ENCODE measurements around the gene CSTF1. TPM values are rescaled to one million over a fixed set of nuclear protein-coding genes. Genes with fewer than 3 reads are reported as not detected.

The CSTF1 gene
- polyA plus RNA-seq (2013, experiment 1 of 2), result 28.7 TPM
- 29.5 TPM for polyA plus RNA-seq (2013, experiment 2 of 2)

DNA sequence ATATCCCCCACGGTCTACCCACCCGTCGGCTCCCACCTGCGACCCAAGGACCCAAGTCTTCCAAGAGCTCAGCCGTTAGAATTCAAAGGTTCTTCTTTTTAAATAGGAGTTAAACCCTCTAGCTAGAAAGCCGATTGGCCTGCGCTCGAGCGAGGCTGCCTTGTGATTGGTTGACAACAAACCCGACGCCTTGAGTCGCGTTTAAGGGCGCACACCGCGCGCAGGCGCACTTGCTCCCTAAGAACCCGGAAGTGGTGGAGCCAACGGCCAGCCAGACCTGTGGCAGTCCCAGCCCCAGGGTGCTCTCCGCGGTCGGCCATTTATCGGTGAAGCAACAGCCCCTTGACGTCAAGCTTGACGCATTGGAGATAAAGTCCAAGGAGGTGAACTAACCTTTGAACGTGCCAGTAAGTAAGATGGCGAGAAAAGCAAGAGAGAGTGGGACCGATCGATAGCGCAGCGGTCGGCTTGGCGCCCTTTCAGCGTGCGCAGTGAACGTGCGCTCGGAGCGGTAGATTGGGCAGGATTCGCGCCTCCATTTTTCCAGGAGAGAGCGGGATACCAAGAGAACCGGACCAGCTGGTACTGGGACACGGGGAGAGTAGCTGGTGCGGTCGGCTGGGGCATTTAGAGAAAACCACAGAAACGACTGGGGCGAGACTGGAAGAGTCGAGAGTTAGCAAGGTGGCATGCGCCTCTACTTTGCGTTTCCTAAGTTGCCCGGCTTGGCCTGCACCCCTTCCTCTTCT, at the start of gene CSTF1, which contains the start of gene AURKA:
Gene CSTF1 (plus strand): TSS at position 514 of the 749 bp plus-strand sequence. CDS start 2,908 bp downstream, outside the sequence.
Gene AURKA (minus strand): TSS at position 84 of the 749 bp plus-strand sequence. CDS start 4,018 bp downstream, outside the sequence.
- no peaks in the 10 kb centered on the region for H3K27me3 ChIP-seq (ENCODE audit: control insufficient read depth in 3 of 3, insufficient read depth in 3 of 3, low read depth in 1 of 3, low read length in 3 of 3)

DNA sequence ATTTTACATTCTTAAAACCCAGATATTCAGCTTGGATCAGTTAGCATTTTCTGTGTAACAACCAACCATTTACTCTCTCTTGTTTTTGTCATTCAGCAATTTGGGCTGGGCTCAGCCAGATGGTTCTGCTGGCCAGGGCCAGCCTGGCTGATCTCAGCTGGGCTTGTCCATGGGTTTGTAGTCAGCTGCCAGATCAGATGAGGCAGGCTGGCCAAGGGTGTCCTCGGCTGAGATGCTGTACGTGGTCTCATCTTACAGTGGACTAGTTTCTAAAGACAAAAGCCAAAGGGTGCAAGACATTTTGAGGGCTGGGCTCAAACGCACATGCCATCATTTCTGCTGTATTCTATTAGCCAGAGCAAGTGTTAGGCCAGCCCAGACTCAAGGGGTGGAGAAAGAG, 49.7 kb upstream of the CSTF1 start:
- H3K36me3 ChIP-seq (replicated peaks in 1 of 2; ENCODE audit: control insufficient read depth in 2 of 2, insufficient read depth in 2 of 2, low read length in 2 of 2), result no peaks in the 10 kb centered on the region
- no peak overlapping the region for H3K4me3 ChIP-seq (ENCODE audit: low read length in 2 of 2)
- no peak overlapping the region for H2AFZ ChIP-seq (ENCODE audit: low read length)
- H2BK120ac ChIP-seq (ENCODE audit: low read depth, low read length), result no peak overlapping the region
- peaks cover 2 to 3% of the 10 kb centered on the region in 2 donors for H3K4me1 ChIP-seq (ENCODE audit: control insufficient read depth in 2 of 2, insufficient read depth in 1 of 2, low read depth in 1 of 2, low read length in 2 of 2)
- no peak overlapping the region for H4K91ac ChIP-seq (ENCODE audit: low read depth, low read length, poor library complexity)
- no peak overlapping the region for H3K23ac ChIP-seq (ENCODE audit: low read depth, low read length, poor library complexity)
- no peak overlapping the region for H4K8ac ChIP-seq (ENCODE audit: low read depth, low read length)
- H3K27me3 ChIP-seq (ENCODE audit: control insufficient read depth in 3 of 3, insufficient read depth in 3 of 3, low read depth in 1 of 3, low read length in 3 of 3), result peaks cover 0 to 50% (median 2%) of the 10 kb centered on the region in 3 experiments
- no peaks in the 10 kb centered on the region for H3K79me1 ChIP-seq (ENCODE audit: low read depth, low read length)
- no peak overlapping the region for H2AK5ac ChIP-seq (ENCODE audit: low read depth, low read length)
- no peak overlapping the region for H3K14ac ChIP-seq (ENCODE audit: low read length)
- no peak for DNase-seq (ENCODE audit: low spot score)
- H2BK15ac ChIP-seq (ENCODE audit: low read length), result no peak overlapping the region
- no peak overlapping the region for H3K9ac ChIP-seq (ENCODE audit: low read depth, low read length, poor library complexity)
- H3K4ac ChIP-seq (ENCODE audit: low read length), result no peak overlapping the region
- H2BK5ac ChIP-seq (ENCODE audit: low read length), result no peak overlapping the region
- H3K27ac ChIP-seq (replicated peaks; ENCODE audit: low read length), result no peak overlapping the region
- no CpG with 5 or more reads among the region's 3 CpGs for WGBS, 2 donors (ENCODE audit: extremely low coverage in 2 of 2, insufficient read length in 2 of 2, insufficient replicate concordance in 1 of 2)
- no peak overlapping the region for H3K18ac ChIP-seq (ENCODE audit: low read length)
- no peak overlapping the region for H2BK12ac ChIP-seq (ENCODE audit: low read length)
- H3K9me3 ChIP-seq (replicated peaks in 1 of 2; ENCODE audit: control insufficient read depth in 2 of 2, insufficient read depth in 1 of 2, low read depth in 1 of 2, low read length in 2 of 2), result peaks cover 0 to 2% of the 10 kb centered on the region in 2 donors
- H3K4me2 ChIP-seq (ENCODE audit: insufficient read depth, low read length, poor library complexity, severe bottlenecking), result no peak overlapping the region

More for the DNA sequence above, at the start of gene CSTF1, which contains the start of gene AURKA:
- peak within 1 kb of the TSS; percentile 94 for H3K18ac ChIP-seq (ENCODE audit: low read length)
- H3K9me3 ChIP-seq (replicated peaks in 1 of 2; ENCODE audit: control insufficient read depth in 2 of 2, insufficient read depth in 1 of 2, low read depth in 1 of 2, low read length in 2 of 2), result no peaks in the 10 kb centered on the region
- H2AK5ac ChIP-seq (ENCODE audit: low read depth, low read length), result no peak within 1 kb of the TSS
- H3K36me3 ChIP-seq (replicated peaks in 1 of 2; ENCODE audit: control insufficient read depth in 2 of 2, insufficient read depth in 2 of 2, low read length in 2 of 2), result peaks cover 31 to 73% of the 10 kb centered on the region in 2 donors
- no peak within 1 kb of the TSS for H2BK12ac ChIP-seq (ENCODE audit: low read length)
- H3K4me3 ChIP-seq (ENCODE audit: low read length in 2 of 2), result peak within 1 kb of the TSS; percentile 95 to 99
- H2BK120ac ChIP-seq (ENCODE audit: low read depth, low read length), result no peak within 1 kb of the TSS
- no peak within 1 kb of the TSS for H4K8ac ChIP-seq (ENCODE audit: low read depth, low read length)
- no peak within 1 kb of the TSS for H4K91ac ChIP-seq (ENCODE audit: low read depth, low read length, poor library complexity)
- H3K14ac ChIP-seq (ENCODE audit: low read length), result peak within 1 kb of the TSS; percentile 85
- peak within 1 kb of the TSS; percentile 79 for H3K4me2 ChIP-seq (ENCODE audit: insufficient read depth, low read length, poor library complexity, severe bottlenecking)
- H2BK5ac ChIP-seq (ENCODE audit: low read length), result peak within 1 kb of the TSS; percentile 77
- DNase-seq (ENCODE audit: low spot score), result peak; percentile 97
- H3K9ac ChIP-seq (ENCODE audit: low read depth, low read length, poor library complexity), result peak within 1 kb of the TSS; percentile 87
- no peak within 1 kb of the TSS for H3K4ac ChIP-seq (ENCODE audit: low read length)
- H2AFZ ChIP-seq (ENCODE audit: low read length), result peak within 1 kb of the TSS; percentile 97
- peaks cover 9% of the 10 kb centered on the region for H3K79me1 ChIP-seq (ENCODE audit: low read depth, low read length)
- WGBS, 2 donors (ENCODE audit: extremely low coverage in 2 of 2, insufficient read length in 2 of 2, insufficient replicate concordance in 1 of 2), result no CpG with 5 or more reads among the region's 53 CpGs
- peaks cover 5 to 11% of the 10 kb centered on the region in 2 donors for H3K4me1 ChIP-seq (ENCODE audit: control insufficient read depth in 2 of 2, insufficient read depth in 1 of 2, low read depth in 1 of 2, low read length in 2 of 2)
- H3K27ac ChIP-seq (replicated peaks; ENCODE audit: low read length), result peak within 1 kb of the TSS; percentile 95
- no peak within 1 kb of the TSS for H2BK15ac ChIP-seq (ENCODE audit: low read length)
- H3K23ac ChIP-seq (ENCODE audit: low read depth, low read length, poor library complexity), result peak within 1 kb of the TSS; percentile 4

DNA sequence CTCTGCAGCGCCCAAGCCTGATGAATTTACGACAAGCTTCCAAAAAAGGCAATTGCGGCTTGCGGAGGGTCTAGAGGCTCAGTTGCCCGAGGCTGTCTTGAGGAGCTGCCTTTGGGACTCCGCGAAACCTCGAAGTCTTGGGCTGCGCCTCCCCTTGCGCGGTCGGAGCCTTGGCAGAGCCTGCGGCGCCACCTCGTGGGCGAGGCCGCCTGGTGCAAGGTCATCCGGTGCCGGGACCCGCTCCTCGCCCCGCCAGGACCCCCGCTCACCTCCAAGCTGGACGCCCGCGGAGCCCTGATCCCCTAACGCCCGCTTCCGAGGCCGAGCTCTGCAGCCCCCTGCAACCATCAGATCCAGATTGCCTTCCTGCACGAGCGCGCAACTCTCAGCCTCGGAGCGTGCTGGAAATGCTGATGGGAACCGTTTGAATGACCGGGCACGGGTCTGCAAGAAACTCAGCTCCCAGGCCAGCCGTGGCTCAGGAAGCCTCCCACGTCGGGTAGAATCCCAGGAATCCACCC, 48.5 kb upstream of the CSTF1 start:
- H2BK5ac ChIP-seq (ENCODE audit: low read length), result no peak overlapping the region
- peaks cover 3 to 5% of the 10 kb centered on the region in 2 donors for H3K4me1 ChIP-seq (ENCODE audit: control insufficient read depth in 2 of 2, insufficient read depth in 1 of 2, low read depth in 1 of 2, low read length in 2 of 2)
- H2BK120ac ChIP-seq (ENCODE audit: low read depth, low read length), result no peak overlapping the region
- DNase-seq (ENCODE audit: low spot score), result peak; percentile 62
- no peaks in the 10 kb centered on the region for H3K36me3 ChIP-seq (replicated peaks in 1 of 2; ENCODE audit: control insufficient read depth in 2 of 2, insufficient read depth in 2 of 2, low read length in 2 of 2)
- no peak overlapping the region for H2AK5ac ChIP-seq (ENCODE audit: low read depth, low read length)
- no peak overlapping the region for H2BK15ac ChIP-seq (ENCODE audit: low read length)
- H3K4ac ChIP-seq (ENCODE audit: low read length), result no peak overlapping the region
- H3K4me3 ChIP-seq (ENCODE audit: low read length in 2 of 2), result peak overlapping the region in 1 of 2 donors; percentile 70
- H3K9ac ChIP-seq (ENCODE audit: low read depth, low read length, poor library complexity), result no peak overlapping the region
- H2BK12ac ChIP-seq (ENCODE audit: low read length), result no peak overlapping the region
- H3K18ac ChIP-seq (ENCODE audit: low read length), result peak overlapping the region; percentile 73
- WGBS, 2 donors (ENCODE audit: extremely low coverage in 2 of 2, insufficient read length in 2 of 2, insufficient replicate concordance in 1 of 2), result no CpG with 5 or more reads among the region's 41 CpGs
- peaks cover 0 to 2% of the 10 kb centered on the region in 2 donors for H3K9me3 ChIP-seq (replicated peaks in 1 of 2; ENCODE audit: control insufficient read depth in 2 of 2, insufficient read depth in 1 of 2, low read depth in 1 of 2, low read length in 2 of 2)
- H3K14ac ChIP-seq (ENCODE audit: low read length), result no peak overlapping the region
- H3K4me2 ChIP-seq (ENCODE audit: insufficient read depth, low read length, poor library complexity, severe bottlenecking), result peak overlapping the region; percentile 63
- peaks cover 0 to 62% (median 2%) of the 10 kb centered on the region in 3 experiments for H3K27me3 ChIP-seq (ENCODE audit: control insufficient read depth in 3 of 3, insufficient read depth in 3 of 3, low read depth in 1 of 3, low read length in 3 of 3)
- no peak overlapping the region for H4K91ac ChIP-seq (ENCODE audit: low read depth, low read length, poor library complexity)
- H4K8ac ChIP-seq (ENCODE audit: low read depth, low read length), result no peak overlapping the region
- H3K27ac ChIP-seq (replicated peaks; ENCODE audit: low read length), result no peak overlapping the region
- H3K23ac ChIP-seq (ENCODE audit: low read depth, low read length, poor library complexity), result peak overlapping the region; percentile 6
- H3K79me1 ChIP-seq (ENCODE audit: low read depth, low read length), result no peaks in the 10 kb centered on the region
- peak overlapping the region; percentile 81 for H2AFZ ChIP-seq (ENCODE audit: low read length)

DNA sequence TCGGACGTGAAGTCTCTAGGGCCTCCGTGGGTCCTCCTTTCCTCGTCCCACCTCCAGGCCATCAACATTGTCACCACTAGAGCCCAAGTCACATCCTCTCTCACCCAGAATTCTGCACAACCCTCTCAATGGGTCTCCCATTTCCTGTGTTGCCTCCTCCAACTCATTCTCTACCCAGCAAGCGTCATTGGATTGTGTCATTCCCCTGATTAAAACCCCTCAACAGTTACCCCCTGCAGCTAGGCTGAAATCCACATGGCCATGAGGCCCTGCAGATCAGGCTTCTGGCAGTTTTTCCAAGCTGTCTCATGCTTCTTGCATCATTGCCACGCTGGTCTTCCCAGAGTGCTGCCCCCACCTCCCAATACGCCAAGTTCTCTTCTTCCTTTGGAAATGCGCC, 46.5 kb upstream of the CSTF1 start:
- no peak overlapping the region for H3K27ac ChIP-seq (replicated peaks; ENCODE audit: low read length)
- H3K4ac ChIP-seq (ENCODE audit: low read length), result no peak overlapping the region
- H2BK120ac ChIP-seq (ENCODE audit: low read depth, low read length), result no peak overlapping the region
- peaks cover 0 to 64% (median 2%) of the 10 kb centered on the region in 3 experiments for H3K27me3 ChIP-seq (ENCODE audit: control insufficient read depth in 3 of 3, insufficient read depth in 3 of 3, low read depth in 1 of 3, low read length in 3 of 3)
- H3K18ac ChIP-seq (ENCODE audit: low read length), result no peak overlapping the region
- H3K23ac ChIP-seq (ENCODE audit: low read depth, low read length, poor library complexity), result no peak overlapping the region
- DNase-seq (ENCODE audit: low spot score), result no peak
- no peak overlapping the region for H4K8ac ChIP-seq (ENCODE audit: low read depth, low read length)
- H2AFZ ChIP-seq (ENCODE audit: low read length), result no peak overlapping the region
- H3K4me2 ChIP-seq (ENCODE audit: insufficient read depth, low read length, poor library complexity, severe bottlenecking), result no peak overlapping the region
- no peak overlapping the region for H2BK12ac ChIP-seq (ENCODE audit: low read length)
- H3K4me1 ChIP-seq (ENCODE audit: control insufficient read depth in 2 of 2, insufficient read depth in 1 of 2, low read depth in 1 of 2, low read length in 2 of 2), result peaks cover 3 to 5% of the 10 kb centered on the region in 2 donors
- no peak overlapping the region for H3K9ac ChIP-seq (ENCODE audit: low read depth, low read length, poor library complexity)
- no CpG with 5 or more reads among the region's 8 CpGs for WGBS, 2 donors (ENCODE audit: extremely low coverage in 2 of 2, insufficient read length in 2 of 2, insufficient replicate concordance in 1 of 2)
- H3K79me1 ChIP-seq (ENCODE audit: low read depth, low read length), result no peaks in the 10 kb centered on the region
- H3K4me3 ChIP-seq (ENCODE audit: low read length in 2 of 2), result no peak overlapping the region
- H2AK5ac ChIP-seq (ENCODE audit: low read depth, low read length), result no peak overlapping the region
- H2BK5ac ChIP-seq (ENCODE audit: low read length), result no peak overlapping the region
- H2BK15ac ChIP-seq (ENCODE audit: low read length), result no peak overlapping the region
- no peaks in the 10 kb centered on the region for H3K36me3 ChIP-seq (replicated peaks in 1 of 2; ENCODE audit: control insufficient read depth in 2 of 2, insufficient read depth in 2 of 2, low read length in 2 of 2)
- H3K9me3 ChIP-seq (replicated peaks in 1 of 2; ENCODE audit: control insufficient read depth in 2 of 2, insufficient read depth in 1 of 2, low read depth in 1 of 2, low read length in 2 of 2), result peaks cover 0 to 2% of the 10 kb centered on the region in 2 donors
- H4K91ac ChIP-seq (ENCODE audit: low read depth, low read length, poor library complexity), result no peak overlapping the region
- no peak overlapping the region for H3K14ac ChIP-seq (ENCODE audit: low read length)

Data from neuronal stem cell (in vitro differentiated cells).